Occipital lobe (tissue), 2 donors: ENCODE measurements around the gene TMEM117. TPM values are rescaled to one million over a fixed set of nuclear protein-coding genes. Genes with fewer than 3 reads are reported as not detected.
"Not testable (repeated sequence)": the region's sequence is repeated elsewhere in the genome, so short reads cannot be mapped to it uniquely, and the experiment has no call there.

ENCODE experiments used
- DNase-seq: peaks from one replicate; lab custom pipeline; 2025; lab: John Stamatoyannopoulos, UW
- total RNA-seq: library from RNA; depleted of rRNA; stranded (reverse); fragments of >200 nt; gene quantifications from one replicate; pipeline ENCODE4 v1.2.3, GENCODE V29; 2014

The TMEM117 gene
- total RNA-seq, 1 donor from 2014 or later: 15.0 TPM

DNA sequence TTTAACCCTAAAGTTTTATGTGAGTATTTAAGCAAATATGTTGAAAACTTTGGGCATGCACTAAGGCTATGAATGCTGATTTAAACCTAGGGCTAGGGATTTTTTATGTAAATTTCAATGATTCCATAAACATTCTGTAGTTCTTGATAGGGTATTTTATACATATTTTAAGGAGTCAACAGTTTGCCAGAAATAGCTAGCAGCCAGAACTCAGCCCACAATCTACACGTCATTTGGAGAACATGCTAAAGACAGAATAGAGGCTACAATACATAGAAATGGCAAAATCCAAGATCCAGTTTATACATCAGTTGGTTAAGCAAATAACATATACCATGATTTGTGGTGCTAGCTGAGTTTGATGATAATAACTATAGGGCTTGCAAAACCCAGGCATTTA, 184.7 kb downstream of the TMEM117 start:
- DNase-seq: no peak

DNA sequence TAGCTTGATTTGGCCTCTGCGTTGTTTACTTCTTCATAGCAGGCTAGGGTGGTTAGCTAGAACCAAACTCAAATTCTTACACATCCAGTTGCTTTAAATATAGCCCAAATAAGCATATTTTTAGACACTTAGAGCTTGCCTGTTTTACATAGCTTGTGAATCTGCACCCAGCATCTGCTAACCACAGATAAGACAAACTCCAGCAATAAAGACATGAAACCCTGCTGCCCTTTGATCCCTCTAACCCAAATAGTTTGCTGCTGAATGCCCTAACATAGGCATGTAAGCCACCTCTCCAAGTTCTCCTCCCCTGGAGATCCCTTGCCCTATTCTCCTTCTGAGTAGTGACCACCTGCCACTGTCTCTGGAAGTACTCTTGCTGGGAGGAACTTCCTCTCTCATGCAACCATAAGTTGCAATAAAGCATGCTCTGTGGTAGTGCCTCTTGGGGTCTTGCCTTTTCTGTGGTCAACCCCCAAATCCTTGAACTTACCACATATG, 185.6 kb downstream of the TMEM117 start:
- DNase-seq: no peak

DNA sequence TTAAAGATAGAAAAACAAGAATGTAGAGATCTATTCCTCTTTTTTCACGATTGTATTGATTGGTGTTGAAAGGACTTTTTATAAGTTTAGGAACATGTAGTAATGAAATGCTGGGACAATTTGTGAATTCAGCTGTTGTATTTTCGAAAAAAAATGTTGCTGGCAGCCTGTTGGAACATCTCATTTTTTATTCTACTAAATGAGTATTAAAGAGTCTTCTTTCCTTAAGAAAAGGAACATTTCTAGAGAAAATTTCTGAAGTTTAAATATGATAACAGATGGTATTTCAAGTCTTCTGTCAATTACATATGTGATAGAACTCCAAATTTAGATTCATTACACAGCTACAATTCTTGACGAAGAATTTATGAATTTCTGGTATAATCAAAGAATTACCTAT, 189.6 kb downstream of the TMEM117 start:
- DNase-seq: no peak

DNA sequence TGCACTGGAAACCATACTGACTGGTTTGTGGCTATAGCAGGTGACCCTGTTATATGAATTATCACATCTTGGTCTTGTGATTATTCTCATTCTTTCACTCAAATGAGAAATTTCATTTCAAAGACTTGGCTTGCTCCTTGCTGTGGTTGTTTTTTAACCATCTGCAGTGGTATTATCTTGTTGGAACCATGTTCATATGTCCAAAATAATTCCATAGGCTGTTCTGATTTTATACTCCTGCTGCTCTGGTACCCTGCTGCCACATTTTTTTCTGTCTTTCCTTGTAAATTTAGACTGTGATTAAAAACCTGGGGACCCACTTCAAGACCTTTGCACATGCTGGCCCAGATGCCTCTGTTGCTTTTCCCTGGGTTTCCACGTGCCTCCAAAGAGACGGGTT, 190.2 kb downstream of the TMEM117 start:
- no peak for DNase-seq

DNA sequence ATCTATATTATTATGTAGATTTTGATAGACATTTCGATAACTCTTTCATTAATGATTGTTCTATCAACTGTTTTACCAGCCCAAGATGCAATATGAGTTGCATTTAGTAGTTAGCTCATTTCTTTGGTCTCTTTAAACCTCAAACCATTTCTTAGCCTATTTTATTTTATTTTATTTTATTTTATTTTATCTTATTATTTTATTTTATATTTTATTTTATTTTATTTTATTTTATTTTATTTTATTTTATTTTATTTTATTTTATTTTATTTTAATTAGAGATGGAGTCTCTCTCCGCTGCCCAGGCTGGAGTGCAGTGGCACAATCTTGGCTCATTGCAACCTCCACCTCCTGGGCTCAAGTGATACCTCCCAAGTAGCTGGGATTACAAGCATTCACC, 191.0 kb downstream of the TMEM117 start:
- DNase-seq: not testable (repeated sequence)

DNA sequence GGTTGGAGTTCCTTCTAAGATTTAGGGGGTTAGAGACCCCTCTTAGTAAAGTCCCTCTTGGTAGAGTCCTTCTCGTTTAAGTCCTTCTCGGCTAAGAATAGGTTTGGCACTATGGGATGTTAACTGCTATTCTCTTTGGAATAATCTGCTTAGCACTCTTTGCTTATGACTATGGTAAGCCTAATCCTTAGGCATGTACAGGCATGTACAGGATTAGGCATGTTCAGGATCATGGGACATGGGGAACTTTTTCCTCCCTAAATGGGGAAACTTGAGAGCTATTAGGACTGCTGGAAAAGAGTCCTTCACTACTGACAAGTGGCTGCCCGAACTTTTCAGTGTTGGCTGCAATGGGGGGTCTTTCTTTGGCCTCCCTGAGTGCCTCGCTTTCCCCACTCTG, 193.3 kb downstream of the TMEM117 start:
- DNase-seq: no peak

DNA sequence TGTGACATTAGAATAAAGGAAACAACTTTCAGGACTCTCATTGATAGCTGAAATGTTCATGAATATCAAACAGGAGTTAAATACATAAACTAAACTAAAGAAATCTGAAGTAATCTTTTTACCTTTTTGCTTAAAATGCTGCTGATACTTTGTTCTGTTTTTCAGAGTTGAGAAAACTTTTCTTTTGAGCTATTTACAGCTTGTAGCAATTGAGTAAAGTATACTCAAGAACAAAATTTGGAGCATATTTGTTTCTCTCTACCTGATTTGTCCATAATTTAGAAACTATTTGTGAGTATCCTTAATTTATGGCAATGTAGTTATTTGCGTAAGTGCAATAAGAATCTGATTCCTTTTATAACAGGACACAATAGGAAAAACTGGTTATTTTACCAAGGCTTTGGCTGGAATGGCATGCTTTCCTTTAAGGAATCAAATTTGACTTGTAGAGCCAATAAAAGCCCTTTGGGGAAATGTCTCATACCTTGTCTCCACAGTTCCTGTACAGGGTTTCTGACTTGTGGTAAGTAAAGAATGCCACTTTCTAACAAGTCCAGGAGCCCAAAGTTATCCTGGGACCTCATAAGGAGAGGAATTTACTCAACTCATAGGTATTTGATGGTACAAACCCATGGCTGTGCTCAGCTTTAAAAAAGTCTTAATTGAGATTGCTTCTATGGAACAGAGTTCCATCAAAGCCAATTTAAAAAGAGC, 195.7 kb downstream of the TMEM117 start:
- DNase-seq: no peak

DNA sequence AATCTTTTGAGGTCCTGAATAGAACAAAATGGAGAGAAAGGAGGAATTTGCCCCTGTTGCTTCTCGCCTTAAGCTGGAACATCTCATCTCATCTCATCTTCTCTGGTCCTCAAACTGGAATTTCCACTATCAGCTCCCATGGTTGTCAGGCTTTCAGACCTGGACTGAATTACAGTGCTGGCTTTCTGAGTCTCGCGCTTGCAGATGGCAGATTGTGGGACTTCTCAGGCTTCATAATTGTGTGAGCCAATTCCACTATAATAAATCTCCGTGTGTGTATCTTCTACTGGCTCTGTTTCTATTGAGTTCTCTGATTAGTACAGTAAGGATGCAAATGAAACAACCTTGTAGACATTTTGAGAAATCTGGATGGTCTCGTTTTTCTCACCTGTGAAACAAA, 199.0 kb downstream of the TMEM117 start:
- DNase-seq: no peak

DNA sequence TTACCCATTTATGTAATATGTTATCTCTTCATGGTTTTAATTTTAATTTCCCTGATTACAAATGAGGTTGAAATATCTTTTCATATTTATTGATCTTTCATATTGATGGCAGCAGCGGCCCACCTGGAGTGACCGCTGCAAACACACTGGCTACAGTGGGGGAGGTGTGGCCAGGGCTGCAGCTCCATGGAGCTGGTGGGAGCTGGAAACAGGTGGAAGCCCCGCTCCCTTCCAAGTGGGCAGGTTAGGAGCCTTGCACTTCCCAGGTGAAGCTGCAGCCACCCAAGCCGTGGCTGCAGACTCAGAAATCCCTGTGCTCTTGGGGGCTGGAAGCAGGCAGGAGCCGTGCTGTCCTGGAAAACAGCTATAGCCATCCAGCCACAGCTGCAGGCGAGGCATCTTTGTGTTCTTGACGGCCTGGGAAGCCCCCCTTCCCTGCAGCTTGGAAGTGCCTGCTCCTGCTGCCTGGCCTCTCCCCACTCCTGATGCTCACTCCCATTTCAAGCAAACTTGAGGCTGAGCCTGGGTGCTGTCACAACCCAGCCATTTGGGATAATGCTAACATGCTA, 201.1 kb downstream of the TMEM117 start:
- DNase-seq: no peak

DNA sequence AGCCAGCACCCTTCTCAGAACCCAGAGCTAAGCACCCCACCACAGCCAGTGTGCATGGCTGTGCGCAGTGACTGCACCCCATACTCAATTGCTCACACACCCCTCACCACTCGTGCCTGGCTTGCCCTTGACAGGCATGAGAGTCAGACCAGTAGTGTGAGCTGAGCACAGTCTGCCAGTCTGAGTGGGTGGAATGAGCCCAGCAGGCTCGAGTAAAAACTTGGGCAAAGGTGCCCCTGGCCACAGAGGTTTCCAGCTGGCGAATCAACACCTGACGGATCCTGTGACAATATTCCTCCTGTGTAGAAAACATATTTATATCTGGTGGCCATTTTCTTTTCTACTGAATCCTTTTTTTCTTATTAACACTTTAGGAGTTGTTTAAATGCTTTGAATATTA, 202.5 kb downstream of the TMEM117 start:
- no peak for DNase-seq

DNA sequence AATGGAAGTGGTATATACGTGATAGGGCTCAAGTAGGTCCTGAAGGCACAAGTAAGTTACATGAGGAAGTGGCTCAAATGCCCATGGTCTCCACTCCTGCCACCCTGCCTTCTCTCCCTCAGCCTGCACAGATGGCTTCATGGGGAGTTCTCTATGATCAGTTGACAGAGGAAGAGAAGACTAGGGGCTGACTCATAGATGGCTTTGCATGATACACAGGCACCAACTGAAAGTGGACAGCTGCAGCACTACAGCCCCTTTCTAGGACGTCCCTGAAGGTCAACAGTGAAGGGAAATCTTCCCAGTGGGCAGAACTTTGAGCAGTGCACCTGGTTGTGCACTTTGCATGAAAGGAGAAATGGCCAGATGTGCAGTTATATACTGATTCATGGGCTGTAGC, 208.6 kb downstream of the TMEM117 start:
- DNase-seq: not testable (repeated sequence)

DNA sequence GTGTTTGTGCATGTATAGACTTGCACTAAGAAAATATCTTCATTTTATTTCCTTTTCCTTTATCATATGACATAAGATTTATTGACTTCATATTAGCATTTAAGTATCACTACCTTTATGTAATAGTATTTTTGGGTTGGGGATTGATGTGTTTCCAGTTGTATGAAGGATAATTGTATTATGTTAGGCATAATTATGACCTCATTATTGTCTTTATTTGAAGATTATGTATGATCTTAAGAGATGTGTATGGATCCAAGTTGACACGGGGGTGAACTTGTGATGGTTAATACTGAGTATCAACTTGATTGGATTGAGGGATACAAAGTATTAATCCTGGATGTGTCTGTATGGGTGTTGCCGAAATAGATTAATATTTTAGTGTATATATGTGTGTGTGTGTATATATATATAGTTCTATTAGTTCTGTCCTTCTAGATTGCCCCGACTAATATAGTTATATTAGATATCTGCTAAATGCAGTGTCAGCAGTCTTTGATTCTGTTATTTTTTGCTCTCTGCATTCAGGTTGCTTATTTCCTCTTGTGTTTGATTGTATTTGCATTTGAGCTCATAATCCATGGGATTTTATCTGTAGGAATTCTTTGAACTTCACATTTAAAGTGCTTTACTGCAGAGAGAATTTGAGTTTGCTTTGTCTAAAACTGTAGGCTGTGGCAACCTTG, 211.0 kb downstream of the TMEM117 start:
- DNase-seq: no peak

DNA sequence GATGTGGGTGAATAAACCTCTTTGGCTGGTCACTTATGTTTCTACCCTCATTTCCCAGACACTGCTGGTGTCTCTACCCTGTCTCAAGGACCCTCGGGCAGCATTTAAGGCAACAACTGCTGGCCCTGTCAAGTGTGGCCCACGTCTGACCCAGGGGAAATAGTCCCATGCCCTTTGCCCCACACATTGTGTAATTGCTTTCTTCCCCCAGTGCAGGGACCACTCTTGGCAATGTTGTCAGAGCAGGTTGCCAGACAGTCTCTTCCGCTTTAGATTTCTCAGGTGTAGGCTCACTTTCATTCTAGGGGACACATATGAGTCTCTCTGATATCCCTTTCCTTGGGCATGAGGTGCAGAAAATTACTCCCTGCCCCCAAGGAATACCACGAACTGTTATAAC, 216.7 kb downstream of the TMEM117 start:
- no peak for DNase-seq

DNA sequence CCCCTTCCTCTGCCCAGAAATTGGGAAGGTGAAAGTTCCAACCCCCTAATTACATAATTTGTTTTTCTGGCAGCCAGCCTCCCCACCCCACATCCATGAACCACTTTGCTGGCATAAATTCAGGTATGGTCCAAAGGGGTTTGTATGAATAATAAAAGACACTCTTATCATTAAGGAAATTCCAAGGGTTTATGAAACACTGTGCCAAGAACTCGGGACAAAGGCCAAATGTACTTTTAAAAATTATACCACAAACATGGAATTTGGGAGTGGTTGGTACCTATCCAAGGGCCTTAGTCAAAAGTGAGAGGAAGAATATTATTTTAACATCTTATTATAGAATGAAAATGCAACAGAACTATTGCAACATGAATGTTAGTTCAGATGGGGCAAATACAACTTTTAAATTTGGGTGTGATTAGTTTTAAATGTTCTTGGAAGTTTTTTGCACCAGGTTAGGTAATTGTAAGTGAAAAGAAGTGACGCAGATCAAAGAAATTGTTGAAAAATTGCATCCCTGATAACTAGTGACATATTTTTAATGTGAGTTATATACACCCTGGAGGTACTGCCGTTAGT, 217.8 kb downstream of the TMEM117 start:
- DNase-seq: no peak

DNA sequence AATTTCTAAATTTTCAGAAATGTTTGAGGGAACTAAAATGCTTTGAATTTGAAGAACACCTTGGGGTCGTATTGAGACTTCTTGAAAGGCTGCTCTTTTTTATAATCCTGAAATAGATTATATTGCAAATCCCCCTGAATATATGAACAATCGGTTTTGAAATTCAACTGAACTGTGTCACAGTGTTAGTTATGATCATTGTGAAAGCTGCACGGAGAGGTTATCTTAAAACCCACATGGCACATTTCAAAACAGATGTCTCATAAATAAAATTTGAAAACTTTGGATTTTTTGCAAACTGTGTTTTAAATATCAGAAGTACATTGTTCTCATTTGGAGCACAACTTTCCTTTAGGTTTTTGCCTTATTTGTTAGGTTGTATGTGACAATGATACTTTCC, 218.4 kb downstream of the TMEM117 start:
- DNase-seq: no peak

DNA sequence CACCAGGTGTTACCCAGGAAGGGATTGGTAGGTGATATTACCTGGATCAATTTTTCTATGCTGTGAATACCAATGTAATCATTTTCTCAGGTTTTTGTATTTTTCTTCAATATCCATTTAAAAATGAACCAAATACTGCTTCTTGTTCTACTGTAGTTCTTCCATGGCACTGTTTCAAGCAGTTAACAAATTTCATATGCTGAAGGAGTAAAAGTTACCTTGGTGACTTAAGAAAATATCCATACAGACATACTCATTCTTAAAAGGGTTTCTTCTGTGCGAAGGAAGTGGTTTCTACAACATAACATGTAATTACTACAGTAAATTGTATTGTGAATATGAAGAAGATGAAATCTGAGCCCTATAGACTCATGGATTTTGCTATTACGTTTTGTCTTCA, 222.5 kb downstream of the TMEM117 start:
- no peak for DNase-seq

DNA sequence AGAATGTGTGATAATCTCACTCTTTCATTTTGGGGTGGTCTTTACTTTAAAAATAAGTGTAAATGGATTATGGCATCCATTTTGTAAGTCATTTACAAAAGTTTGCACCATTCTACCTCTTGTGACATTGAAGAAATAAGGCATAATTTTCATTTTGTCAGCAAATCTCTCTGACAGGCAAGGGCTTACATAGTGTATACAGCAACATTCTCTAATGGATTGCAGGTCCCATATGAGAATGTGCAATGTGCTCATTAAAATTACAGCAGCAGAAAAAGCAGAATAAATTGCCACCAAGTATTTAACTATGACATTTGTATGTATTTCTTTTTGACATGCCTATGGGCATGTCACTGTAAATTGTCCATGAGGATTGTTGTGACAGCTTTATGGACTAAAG, 223.6 kb downstream of the TMEM117 start:
- no peak for DNase-seq

DNA sequence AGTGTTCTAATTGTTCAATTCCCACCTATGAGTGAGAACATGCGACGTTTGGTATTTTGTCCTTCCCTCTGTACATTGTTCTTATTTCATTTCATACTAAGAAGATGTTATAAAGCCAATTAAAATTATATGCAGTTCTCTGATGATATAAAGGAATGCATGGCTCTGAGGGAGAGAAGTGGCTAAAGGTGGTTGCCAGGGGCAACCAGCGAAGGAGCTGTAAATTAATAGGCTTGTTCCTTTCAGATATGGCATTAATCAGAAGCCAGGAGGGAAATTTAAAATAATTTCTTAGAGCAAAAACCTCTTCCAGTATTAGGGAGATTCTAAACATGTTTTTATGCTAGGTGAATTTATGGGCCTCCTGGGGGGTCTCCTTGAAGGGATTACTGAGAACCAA, 227.8 kb downstream of the TMEM117 start:
- DNase-seq: no peak

DNA sequence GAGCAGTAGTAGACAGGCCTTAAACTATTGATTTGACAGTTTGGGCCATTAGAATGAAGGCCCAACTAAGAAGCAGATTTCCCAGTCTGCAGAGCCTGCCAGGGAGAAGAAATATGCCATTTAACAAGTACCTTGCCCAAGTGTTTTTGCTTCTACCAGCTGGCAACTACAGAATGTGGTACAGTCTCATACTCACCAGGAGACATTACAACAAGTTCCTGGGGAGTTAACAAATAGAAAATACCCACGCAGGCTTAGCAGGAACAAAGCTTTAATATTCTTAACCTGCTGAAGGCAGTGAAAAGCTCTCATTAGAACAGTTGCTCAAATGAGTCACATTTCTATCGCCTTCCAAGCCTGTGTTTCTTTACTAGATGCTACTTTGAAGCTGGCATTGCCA, 241.0 kb downstream of the TMEM117 start:
- DNase-seq: peak; percentile 8

DNA sequence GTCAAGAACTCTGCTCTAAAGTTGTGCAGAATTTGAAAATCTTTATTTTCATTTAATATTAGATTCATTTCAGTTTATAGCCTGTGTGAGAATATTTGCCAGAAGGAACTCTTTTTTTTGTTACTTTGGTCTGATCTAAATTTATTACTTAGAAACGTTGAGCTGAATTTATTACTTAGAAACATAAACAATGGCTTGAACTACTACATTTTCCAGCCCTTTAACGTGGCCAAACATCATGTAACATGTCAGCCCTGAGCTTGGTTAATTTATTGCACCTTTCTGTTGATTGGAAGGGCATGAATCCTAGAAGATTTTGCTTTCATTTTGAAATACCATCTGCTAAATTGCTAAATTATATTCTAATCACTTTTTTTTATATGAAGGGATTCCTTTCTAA, 241.4 kb downstream of the TMEM117 start:
- no peak for DNase-seq

DNA sequence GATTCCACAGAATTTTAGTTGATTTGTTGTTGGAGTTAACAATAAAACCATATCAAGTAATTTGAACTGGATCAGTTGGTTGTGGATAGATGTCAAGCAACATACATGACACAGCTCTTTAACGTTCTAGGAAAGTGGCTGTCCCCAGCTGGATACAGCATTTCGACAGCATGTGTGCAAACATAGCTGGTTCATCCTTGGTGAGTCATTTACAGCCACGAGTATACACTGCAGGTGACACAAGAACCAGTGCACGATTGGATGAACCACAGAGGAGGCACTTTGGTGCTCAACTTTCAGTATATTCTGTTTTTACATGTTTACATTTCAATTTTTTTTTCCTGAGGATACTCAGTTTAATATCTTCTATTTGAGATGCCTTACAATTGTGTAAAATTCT, 242.4 kb downstream of the TMEM117 start:
- DNase-seq: no peak

DNA sequence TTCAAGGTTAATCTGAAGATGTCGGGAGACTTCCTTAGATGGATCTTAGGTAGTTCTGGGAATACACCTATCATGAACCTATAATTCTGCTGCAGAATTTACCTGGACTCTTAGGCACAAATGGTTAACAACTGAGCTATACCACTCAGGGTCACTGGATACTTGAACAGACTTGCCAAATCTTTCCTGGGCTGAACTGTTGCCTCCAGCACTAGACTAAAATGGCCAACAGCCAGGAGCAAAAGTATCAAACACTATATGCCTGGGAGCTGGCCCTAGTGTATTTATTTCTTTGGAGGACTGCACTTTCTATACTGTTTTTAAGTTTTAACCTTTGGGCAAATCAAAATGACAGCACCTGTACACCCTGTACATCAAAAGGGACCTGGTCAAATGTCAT, 252.8 kb downstream of the TMEM117 start:
- no peak for DNase-seq
